ENCODE measurements around the gene APOD. TPM values are rescaled to one million over a fixed set of nuclear protein-coding genes. Genes with fewer than 3 reads are reported as not detected.

APOD gene
- total and polyA plus RNA-seq, 2 of the 4 experiments (the other 2 are of a cell fraction), result 0.36 TPM; not detected in 1

DNA sequence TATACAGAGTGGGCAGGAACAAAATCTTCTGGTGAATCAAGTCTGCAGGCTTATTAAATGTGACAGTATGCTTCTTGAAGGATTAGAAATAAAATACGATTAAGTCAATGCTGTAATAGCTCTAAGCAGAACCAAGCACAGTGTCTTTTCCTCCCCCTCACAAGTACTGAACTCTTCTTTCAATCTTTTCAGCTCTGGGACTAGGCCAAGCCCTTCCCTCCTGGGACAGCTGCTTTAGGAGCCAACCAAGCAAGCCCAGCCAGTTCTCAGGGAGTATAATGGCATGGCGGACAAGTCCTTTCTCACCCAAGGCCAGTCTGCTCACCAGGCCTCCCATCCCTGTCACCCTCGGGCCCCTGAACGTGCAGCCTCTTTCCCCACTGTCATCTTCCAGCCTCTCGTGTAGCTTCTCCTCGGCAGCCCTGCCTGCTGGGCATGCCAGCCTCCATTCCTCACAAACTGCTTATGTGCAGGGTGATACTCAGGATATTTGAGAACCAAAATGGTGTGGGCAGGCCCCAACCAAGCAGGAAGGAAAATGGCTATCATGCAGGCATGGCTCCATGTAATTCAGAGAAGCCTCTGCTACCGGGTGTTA lies 32.3 kb downstream of the APOD start:
- DNase-seq (no peak), ATAC-seq (ENCODE audit: low read depth) (no peak)
- intact Hi-C loops (cut with micrococcal nuclease) (no loop called here), in situ Hi-C loops (cut with MboI; ENCODE audit: low sequenced_read_pairs) (no loop called here), dilution Hi-C loops (cut with HindIII; ENCODE audit: low sequenced_read_pairs, unreplicated experiment) (no loop called here)
- no peak overlapping the region for H3K18ac ChIP-seq (ENCODE audit: low read depth, low read length)
- no TSS peak for BruUV-seq (replicated peaks)
- no peak overlapping the region for H3K4me2 ChIP-seq (ENCODE audit: low read depth, low read length)
- no peaks in the 10 kb centered on the region for H3K9me3 ChIP-seq (ENCODE audit: control insufficient read depth, insufficient read depth, low read length)
- H3K27me3 ChIP-seq (ENCODE audit: control insufficient read depth, insufficient read depth, low read length), result peaks cover 25% of the 10 kb centered on the region
- no peak overlapping the region for H3K4me3 ChIP-seq (ENCODE audit: insufficient read depth, low read depth, low read length)
- TF ChIP-seq MAZ (IDR thresholded peaks at IDR 0.05; ENCODE audit: borderline replicate concordance, low read depth, low read length) (no peak), RAD21 (IDR thresholded peaks at IDR 0.05; ENCODE audit: low read length) (no peak)
- no peaks in the 10 kb centered on the region for H4K20me1 ChIP-seq (ENCODE audit: insufficient read depth, low read length)
- H3K9ac ChIP-seq (ENCODE audit: low read depth, low read length), result no peak overlapping the region
- no CpG with 5 or more reads among the region's 7 CpGs for WGBS, 2 experiments (ENCODE audit: extremely low coverage in 2 of 2, insufficient read length in 1 of 2)
- H4K5ac ChIP-seq (ENCODE audit: low read depth, low read length), result no peak overlapping the region
- H3K56ac ChIP-seq (ENCODE audit: extremely low read depth, insufficient read depth, low read length), result no peak overlapping the region
- ChIA-PET POLR2A (ENCODE audit: unreplicated experiment) (no interaction called here), CTCF (no interaction called here)
- H2BK15ac ChIP-seq (ENCODE audit: low read depth, low read length), result no peak overlapping the region
- H3K4me1 ChIP-seq (ENCODE audit: control insufficient read depth, insufficient read depth, low read length), result no peaks in the 10 kb centered on the region
- H3K9me1 ChIP-seq (ENCODE audit: insufficient read depth, low read length), result no peaks in the 10 kb centered on the region
- no peak overlapping the region for H3K27ac ChIP-seq (ENCODE audit: insufficient read depth, low read length)
- H2BK120ac ChIP-seq (ENCODE audit: low read depth, low read length), result no peak overlapping the region
- no peak overlapping the region for H2AK5ac ChIP-seq (ENCODE audit: low read depth, low read length)
- H3K4ac ChIP-seq (ENCODE audit: low read depth, low read length), result no peak overlapping the region
- no peak overlapping the region for H2AK9ac ChIP-seq (replicated peaks; ENCODE audit: low read depth, low read length, poor library complexity)
- H4K8ac ChIP-seq (ENCODE audit: low read depth in 2 of 2, low read length in 2 of 2), result no peak overlapping the region
- H3K14ac ChIP-seq (replicated peaks; ENCODE audit: low read depth, low read length), result no peak overlapping the region
- H3K23ac ChIP-seq (ENCODE audit: low read depth, low read length), result no peak overlapping the region
- H2BK5ac ChIP-seq (ENCODE audit: low read depth, low read length, poor library complexity, severe bottlenecking), result no peak overlapping the region
- H2BK20ac ChIP-seq (ENCODE audit: low read depth, low read length), result no peak overlapping the region
- H2AFZ ChIP-seq (replicated peaks; ENCODE audit: low read length, poor library complexity), result no peak overlapping the region
- no peak overlapping the region for H4K91ac ChIP-seq (ENCODE audit: insufficient read depth, low read depth, low read length)
- H3K79me1 ChIP-seq (ENCODE audit: low read depth in 1 of 2, low read length in 2 of 2), result no peaks in the 10 kb centered on the region
- H3K36me3 ChIP-seq (ENCODE audit: control insufficient read depth, insufficient read depth, low read length), result no peaks in the 10 kb centered on the region

Measured in IMR-90 (cell line).